B cell (primary cell): Measurements from ENCODE around the gene DLX3.

Experiments used
- EZH2 ChIP-seq: IDR thresholded peaks from 2 replicates; pipeline ENCODE4 v1.6.1; 2012; ENCODE audit warnings: borderline replicate concordance, low read depth, mild to moderate bottlenecking, moderate library complexity, low read length; ENCODE audit not compliant: insufficient read depth, poor library complexity, severe bottlenecking
- TF ChIP-seq, protein P1 (sequence below): fragments of 200-600 bp; IDR thresholded peaks from one replicate; pipeline ENCODE4 v1.8.0; 2022; ENCODE audit warnings: antibody characterized with exemption, mild to moderate bottlenecking

DNA sequence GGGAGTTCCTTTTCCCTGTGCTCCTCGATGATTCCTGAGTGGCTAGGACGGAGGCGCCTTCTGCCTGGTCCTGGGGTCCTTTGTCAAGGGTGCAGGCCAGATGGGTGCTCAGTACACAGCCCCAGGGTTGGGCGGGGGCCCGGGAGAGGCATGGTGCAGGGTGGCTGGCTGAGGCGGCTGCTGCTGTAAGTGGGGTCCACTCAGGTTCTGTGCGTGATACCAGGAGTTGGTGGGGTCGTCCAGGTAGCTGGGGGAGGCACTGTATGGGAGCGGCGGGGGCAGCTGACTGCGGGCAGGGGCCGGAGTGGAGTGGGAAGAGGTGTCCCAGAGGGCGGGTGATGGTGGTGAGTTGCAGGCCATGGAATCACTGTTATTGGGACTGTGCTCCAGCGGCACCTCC lies 3.6 kb downstream of the DLX3 start:
- TF ChIP-seq, protein P1, sequence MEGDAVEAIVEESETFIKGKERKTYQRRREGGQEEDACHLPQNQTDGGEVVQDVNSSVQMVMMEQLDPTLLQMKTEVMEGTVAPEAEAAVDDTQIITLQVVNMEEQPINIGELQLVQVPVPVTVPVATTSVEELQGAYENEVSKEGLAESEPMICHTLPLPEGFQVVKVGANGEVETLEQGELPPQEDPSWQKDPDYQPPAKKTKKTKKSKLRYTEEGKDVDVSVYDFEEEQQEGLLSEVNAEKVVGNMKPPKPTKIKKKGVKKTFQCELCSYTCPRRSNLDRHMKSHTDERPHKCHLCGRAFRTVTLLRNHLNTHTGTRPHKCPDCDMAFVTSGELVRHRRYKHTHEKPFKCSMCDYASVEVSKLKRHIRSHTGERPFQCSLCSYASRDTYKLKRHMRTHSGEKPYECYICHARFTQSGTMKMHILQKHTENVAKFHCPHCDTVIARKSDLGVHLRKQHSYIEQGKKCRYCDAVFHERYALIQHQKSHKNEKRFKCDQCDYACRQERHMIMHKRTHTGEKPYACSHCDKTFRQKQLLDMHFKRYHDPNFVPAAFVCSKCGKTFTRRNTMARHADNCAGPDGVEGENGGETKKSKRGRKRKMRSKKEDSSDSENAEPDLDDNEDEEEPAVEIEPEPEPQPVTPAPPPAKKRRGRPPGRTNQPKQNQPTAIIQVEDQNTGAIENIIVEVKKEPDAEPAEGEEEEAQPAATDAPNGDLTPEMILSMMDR = no peak
- no peak for TF ChIP-seq EZH2
